HG03039 (cell line): Measurements from ENCODE around the gene STARD4.

Experiments
- ATAC-seq: cut with Tn5 transposase; IDR thresholded peaks from one replicate; pipeline ENCODE4 v1.9.1; 2021; ENCODE audit warnings: mild to moderate bottlenecking, moderate library complexity; ENCODE audit not compliant: unreplicated experiment

STARD4 gene

DNA sequence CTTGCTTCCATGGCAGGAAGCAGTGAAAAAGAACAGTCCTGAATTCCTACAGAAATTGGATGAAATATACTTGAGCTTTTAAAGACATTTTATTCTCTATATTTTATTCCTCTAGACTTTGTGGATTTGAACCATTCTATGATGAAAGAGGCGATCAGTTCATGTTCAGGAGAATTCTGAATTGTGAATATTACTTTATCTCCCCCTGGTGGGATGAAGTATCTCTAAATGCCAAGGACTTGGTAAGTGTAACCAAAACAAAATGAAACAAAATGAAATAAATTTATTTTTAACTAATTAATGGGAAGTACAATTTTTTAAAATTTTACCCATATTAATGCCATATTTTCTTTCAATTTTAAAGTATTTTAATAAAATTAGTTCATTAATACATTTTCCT lies 34.1 kb downstream of the STARD4 start:
- ATAC-seq, result no peak

GRCh38 chr5:111472579-111472978 lies 39.8 kb downstream of the STARD4 start:
- no peak for ATAC-seq

DNA sequence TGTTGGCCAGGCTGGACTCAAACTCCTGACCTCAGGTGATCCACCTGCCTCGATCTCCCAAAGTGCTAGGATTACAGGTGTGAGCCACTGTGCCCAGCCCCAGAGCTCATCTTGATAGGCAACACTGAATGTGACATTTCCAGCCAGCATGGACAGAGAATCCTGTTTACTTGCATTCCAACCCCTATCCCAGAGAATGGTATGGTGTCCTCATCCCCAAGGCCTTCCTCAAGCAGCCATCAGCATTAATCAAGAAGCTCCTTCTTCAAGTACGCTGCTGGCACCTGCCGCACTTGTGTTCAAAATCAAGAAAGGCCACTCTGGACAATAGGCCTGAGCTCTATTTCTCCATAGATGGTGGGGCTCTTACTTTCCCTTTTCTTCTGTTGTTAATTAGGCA lies 40.2 kb downstream of the STARD4 start:
- ATAC-seq, result no peak

GRCh38 chr5:111469903-111470302 lies 42.4 kb downstream of the STARD4 start:
- ATAC-seq, result no peak

DNA sequence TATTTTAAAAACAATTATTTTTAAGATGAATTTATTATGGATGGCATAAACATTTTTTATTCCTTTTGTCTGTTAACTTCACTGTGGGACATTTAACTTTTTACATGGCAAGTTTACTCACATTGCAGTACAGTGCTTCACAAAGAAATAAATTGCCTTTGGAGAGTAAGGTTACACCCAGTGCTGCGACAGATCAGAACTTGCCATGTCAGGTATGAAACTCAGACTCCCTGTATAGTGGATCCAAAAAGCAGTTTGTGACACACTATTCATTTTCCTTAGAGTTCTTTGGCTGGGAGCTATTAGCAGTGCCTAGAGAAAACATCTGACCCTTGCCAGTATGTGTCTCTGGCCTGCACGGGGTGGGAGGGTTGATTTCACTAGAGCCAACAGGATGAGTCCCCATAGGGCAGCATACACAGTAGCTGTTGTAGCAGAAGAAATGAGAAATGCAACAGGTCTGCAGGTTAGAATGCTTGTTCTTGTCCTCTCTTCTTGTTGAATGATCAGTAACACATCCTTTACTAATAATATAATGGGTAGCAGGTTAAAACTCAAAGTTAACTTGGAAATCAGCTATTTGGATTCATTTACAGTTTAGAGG lies 42.9 kb downstream of the STARD4 start:
- ATAC-seq, result no peak

- no peak for ATAC-seq
Observed at GRCh38 chr5:111463311-111463710, 49.0 kb downstream of the STARD4 start.

GRCh38 chr5:111461934-111462333 lies 50.4 kb downstream of the STARD4 start:
- no peak for ATAC-seq

DNA sequence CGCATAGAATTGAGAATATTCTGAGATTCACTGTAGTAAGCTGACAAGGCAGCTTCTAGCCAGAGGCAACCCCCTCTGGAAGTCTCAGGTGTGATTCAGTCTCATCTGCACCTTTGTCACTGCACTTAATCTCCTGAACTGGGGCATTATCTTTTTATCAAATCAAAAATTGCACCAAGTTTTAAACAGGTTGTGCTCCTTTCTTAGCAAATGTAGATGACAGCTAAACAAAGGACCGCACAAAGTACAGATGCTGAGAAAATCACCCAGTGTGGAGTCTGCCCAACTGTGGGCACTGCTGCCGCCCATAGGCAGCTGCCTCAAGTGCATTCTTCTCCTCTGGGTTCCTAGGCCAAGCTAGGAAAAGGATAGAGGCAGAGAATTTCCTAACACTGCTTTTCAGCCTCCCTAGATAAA lies 51.1 kb downstream of the STARD4 start:
- ATAC-seq, result no peak

DNA sequence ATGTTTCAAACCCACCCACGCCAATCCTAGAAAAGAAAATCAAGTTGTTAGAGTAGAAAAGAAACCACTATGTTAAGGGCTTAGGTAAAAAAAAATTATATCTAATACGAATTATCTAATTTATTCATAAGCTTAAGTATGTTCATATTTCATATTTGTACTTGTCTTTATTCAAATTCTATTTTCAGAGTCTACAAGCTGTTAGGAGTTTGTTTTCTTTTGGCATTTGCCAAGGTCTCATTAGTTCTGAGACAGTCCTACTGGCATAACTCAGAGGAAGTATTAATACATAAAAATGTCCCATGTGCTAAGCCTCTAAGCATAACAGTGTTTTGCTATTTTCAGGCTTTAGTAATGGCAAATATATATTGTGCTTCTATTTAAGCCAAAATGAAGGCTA lies 57.6 kb downstream of the STARD4 start:
- no peak for ATAC-seq

DNA sequence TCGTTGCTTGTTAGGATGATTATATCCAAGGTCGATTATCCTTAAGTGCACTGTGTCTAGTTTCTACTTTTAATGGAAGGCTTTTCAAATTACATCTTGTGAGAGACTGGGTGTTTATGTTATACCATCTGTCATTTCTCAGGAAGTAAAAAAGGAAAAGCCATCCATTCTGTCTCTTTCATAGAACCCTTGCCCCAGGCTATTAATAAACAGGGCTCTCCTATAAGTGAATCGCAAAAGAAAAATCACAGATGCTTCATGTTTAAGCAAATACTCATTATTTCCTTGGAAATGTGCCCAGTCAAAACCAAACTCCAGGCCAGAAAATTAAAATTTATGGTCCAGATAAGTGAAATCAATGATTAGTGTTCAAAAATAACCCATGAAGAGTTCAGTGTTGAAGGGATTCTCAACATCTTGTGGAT lies 58.1 kb downstream of the STARD4 start:
- ATAC-seq, result no peak

DNA sequence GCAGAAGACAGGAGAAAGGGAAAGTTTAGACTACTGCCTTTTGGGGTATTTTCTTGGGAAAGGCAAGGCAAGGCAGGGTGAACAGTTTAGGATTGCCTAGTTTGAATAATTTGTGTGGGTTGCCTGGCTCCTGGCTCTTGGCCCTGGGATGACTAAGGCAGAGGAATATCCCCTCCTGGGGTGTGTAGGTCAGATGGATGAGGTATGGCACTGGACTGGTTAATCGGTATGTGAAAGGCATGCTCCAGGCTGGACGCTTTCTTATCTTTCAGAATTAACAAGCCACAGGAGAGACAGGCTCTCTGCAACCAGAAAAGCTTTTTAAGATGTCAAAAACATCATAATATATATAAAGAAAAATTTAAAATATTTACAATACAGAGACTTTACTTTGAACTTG lies 58.6 kb downstream of the STARD4 start:
- ATAC-seq, result no peak

DNA sequence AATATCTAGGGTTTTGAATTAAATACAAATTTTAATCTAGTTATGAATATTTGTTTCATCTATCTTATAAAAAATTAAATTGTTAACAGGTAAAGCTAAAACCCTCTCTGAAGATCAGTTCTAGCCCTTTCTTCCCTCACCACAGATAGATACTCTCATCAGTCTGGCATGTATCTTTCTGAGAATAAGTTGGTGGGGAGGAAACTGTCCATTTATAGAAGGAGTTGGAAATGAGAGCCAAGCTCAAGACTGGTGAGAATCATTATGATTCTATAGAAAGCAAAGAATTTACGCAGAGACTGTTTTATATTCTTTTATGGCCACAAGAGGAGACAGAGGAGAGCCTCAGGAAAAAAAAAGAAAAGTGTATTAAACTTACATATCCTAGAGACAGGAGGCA lies 59.0 kb downstream of the STARD4 start:
- no peak for ATAC-seq

GRCh38 chr5:111447822-111448221 lies 64.5 kb downstream of the STARD4 start:
- no peak for ATAC-seq

GRCh38 chr5:111447099-111447498 lies 65.2 kb downstream of the STARD4 start:
- no peak for ATAC-seq
